Fibroblast of lung (primary cell): ENCODE results near the gene ZNF280A. TPM values are rescaled to one million over a fixed set of nuclear protein-coding genes. Genes with fewer than 3 reads are reported as not detected.

Source experiments
- DNase-seq, 2 donors: peaks; one replicate each; pipeline versions ENCODE4 v3.0.0 to v3.0.0-alpha.2; 2010; ENCODE audit warnings: low read depth in 2 of 2
- H2AFZ ChIP-seq: 2 replicates; pipeline ENCODE4 v1.5.1; 2012; ENCODE audit warnings: low read length, control low read depth, inconsistent platforms
- H3K27ac ChIP-seq: 2 replicates; pipeline ENCODE4 v1.5.1; 2011; ENCODE audit warnings: low read length, control low read depth; ENCODE audit not compliant: insufficient read depth
- H3K27me3 ChIP-seq: 2 replicates; pipeline ENCODE4 v1.5.1; 2011; ENCODE audit warnings: mild to moderate bottlenecking, low read length; ENCODE audit not compliant: control insufficient read depth, insufficient read depth
- H3K36me3 ChIP-seq: 2 replicates; pipeline ENCODE4 v1.5.1; 2011; ENCODE audit warnings: low read length; ENCODE audit not compliant: control insufficient read depth, insufficient read depth
- H3K4me1 ChIP-seq: 2 replicates; pipeline ENCODE4 v1.5.1; 2011; ENCODE audit warnings: low read length; ENCODE audit not compliant: control insufficient read depth, insufficient read depth; ENCODE audit errors: extremely low read depth
- H3K4me2 ChIP-seq: 2 replicates; pipeline ENCODE4 v1.5.1; 2011; ENCODE audit warnings: low read length, control low read depth; ENCODE audit not compliant: insufficient read depth; ENCODE audit errors: extremely low read depth
- H3K4me3 ChIP-seq, 4 experiments: fragments of 200-600 bp in 1 of 4; sonication (generic) in 1 of 4; replicated peaks in 1 of 4; 2 replicates each; pipeline ENCODE4 v1.5.1; 2011 to 2016; ENCODE audit warnings: low read length in 4 of 4, low read depth in 3 of 4, mild to moderate bottlenecking in 3 of 4, control low read depth in 2 of 4, inconsistent platforms in 1 of 4, mixed read lengths in 1 of 4; ENCODE audit not compliant: insufficient read depth in 1 of 4; ENCODE audit errors: control extremely low read depth in 1 of 4
- H3K79me2 ChIP-seq: 2 replicates; pipeline ENCODE4 v1.5.1; 2012; ENCODE audit warnings: mild to moderate bottlenecking, low read length, inconsistent platforms; ENCODE audit not compliant: control insufficient read depth, insufficient read depth
- H3K9ac ChIP-seq: 2 replicates; pipeline ENCODE4 v1.5.1; 2011; ENCODE audit warnings: mild to moderate bottlenecking, low read length, control low read depth; ENCODE audit not compliant: insufficient read depth
- H3K9me3 ChIP-seq: 2 replicates; pipeline ENCODE4 v1.5.1; 2012; ENCODE audit warnings: low read depth, low read length; ENCODE audit not compliant: control insufficient read depth, insufficient read depth
- H4K20me1 ChIP-seq: 2 replicates; pipeline ENCODE4 v1.5.1; 2011; ENCODE audit warnings: low read length; ENCODE audit not compliant: control insufficient read depth, insufficient read depth; ENCODE audit errors: extremely low read depth
- EZH2 ChIP-seq: IDR thresholded peaks from 2 replicates; pipeline ENCODE4 v1.5.1; 2012; ENCODE audit warnings: low read length, control low read depth, mild to moderate bottlenecking; ENCODE audit errors: missing control alignments
- polyA plus RNA-seq, 2 donors: library from polyadenylated mRNA; depleted of rRNA in 1 of 2; stranded (reverse) in 1 of 2; unstranded in 1 of 2; fragments of >200 nt; gene quantifications; 2 replicates each; pipeline ENCODE4 v1.2.1, GENCODE V29; 2011 to 2012; ENCODE audit warnings: missing spikeins in 1 of 2
- total RNA-seq: library from RNA; depleted of rRNA; stranded (reverse); fragments of >200 nt; gene quantifications from 2 replicates; pipeline ENCODE4 v1.2.1, GENCODE V29; 2014
- TF ChIP-seq, protein P1 (sequence below), 2 donors: IDR thresholded peaks in 1 of 2; conservative IDR thresholded peaks in 1 of 2; 1 replicate in 1 of 2; 2 replicates in 1 of 2; pipeline ENCODE4 v1.5.1; 2011 to 2012; ENCODE audit warnings: low read length in 2 of 2, control low read depth in 1 of 2, inconsistent platforms in 1 of 2, low read depth in 1 of 2, mild to moderate bottlenecking in 1 of 2

Gene ZNF280A
- total and polyA plus RNA-seq, 2 donors (not counting 1 experiment from before 2014, with no cell fraction given) = not detected

- no peaks in the 10 kb centered on the region for H3K36me3 ChIP-seq
- DNase-seq = no peak
- no peaks in the 10 kb centered on the region for H3K4me1 ChIP-seq
- no peak overlapping the region for H3K4me3 ChIP-seq
- H2AFZ ChIP-seq = no peak overlapping the region
- TF ChIP-seq EZH2 = no peak
- no peaks in the 10 kb centered on the region for H3K79me2 ChIP-seq
- no peaks in the 10 kb centered on the region for H3K9me3 ChIP-seq
- no peaks in the 10 kb centered on the region for H3K27me3 ChIP-seq
- H4K20me1 ChIP-seq = no peaks in the 10 kb centered on the region
- no peak overlapping the region for H3K9ac ChIP-seq
- no peak overlapping the region for H3K27ac ChIP-seq
- no peak overlapping the region for H3K4me2 ChIP-seq
Observed at GRCh38 chr22:22548317-22548716, 28.2 kb upstream of the ZNF280A start.

GRCh38 chr22:22547692-22548300 lies 27.7 kb upstream of the ZNF280A start:
- H3K9me3 ChIP-seq = no peaks in the 10 kb centered on the region
- no peaks in the 10 kb centered on the region for H3K36me3 ChIP-seq
- no peak overlapping the region for H2AFZ ChIP-seq
- H3K4me3 ChIP-seq = no peak overlapping the region
- no peak overlapping the region for H3K9ac ChIP-seq
- H4K20me1 ChIP-seq = no peaks in the 10 kb centered on the region
- H3K4me2 ChIP-seq = no peak overlapping the region
- H3K27ac ChIP-seq = no peak overlapping the region
- no peaks in the 10 kb centered on the region for H3K27me3 ChIP-seq
- H3K4me1 ChIP-seq = no peaks in the 10 kb centered on the region
- no peak for TF ChIP-seq EZH2
- H3K79me2 ChIP-seq = no peaks in the 10 kb centered on the region
- DNase-seq = no peak

DNA sequence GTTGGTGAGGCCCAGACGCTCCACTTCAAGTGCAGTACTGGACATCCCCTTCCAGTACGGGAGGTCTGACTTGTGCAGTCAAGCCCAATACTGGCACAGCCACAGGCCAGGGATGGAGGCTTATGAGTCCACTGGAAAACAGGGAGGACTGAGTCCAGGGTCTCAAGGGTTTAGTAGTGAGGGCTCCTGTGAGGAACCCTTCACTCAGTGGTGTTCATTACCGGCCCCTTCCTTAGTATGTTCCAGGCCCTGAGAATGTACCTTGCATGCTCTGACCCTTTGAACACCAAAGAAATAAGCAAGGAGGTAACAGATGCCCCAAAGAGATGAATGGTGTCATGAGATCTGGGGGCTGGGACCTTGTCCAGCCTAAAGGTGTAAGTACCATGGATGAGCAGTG lies 27.2 kb upstream of the ZNF280A start:
- no peaks in the 10 kb centered on the region for H3K36me3 ChIP-seq
- DNase-seq = no peak

DNA sequence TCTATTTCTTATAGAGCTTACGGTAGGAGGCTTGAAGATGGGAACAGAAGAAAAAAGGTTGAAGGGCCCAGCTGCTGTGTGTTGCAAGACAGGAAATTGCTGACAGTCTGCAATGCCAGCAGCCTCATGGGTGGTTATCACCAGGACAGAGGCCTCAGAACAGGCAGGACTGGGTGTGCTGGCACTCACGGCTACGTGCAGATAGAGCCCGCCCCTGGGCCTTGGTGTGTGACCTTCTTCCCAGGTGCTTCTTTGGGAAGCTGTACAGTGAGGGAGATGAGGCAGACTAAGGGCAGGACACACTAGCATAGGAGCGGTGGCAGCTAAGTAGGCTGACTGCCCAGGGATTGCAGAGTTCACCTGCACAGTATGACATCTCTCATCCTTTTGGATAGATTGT lies 26.4 kb upstream of the ZNF280A start:
- no peak for TF ChIP-seq EZH2
- TF ChIP-seq, protein P1, sequence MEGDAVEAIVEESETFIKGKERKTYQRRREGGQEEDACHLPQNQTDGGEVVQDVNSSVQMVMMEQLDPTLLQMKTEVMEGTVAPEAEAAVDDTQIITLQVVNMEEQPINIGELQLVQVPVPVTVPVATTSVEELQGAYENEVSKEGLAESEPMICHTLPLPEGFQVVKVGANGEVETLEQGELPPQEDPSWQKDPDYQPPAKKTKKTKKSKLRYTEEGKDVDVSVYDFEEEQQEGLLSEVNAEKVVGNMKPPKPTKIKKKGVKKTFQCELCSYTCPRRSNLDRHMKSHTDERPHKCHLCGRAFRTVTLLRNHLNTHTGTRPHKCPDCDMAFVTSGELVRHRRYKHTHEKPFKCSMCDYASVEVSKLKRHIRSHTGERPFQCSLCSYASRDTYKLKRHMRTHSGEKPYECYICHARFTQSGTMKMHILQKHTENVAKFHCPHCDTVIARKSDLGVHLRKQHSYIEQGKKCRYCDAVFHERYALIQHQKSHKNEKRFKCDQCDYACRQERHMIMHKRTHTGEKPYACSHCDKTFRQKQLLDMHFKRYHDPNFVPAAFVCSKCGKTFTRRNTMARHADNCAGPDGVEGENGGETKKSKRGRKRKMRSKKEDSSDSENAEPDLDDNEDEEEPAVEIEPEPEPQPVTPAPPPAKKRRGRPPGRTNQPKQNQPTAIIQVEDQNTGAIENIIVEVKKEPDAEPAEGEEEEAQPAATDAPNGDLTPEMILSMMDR (conservative IDR thresholded peaks at IDR 0.05 in 1 of 2, IDR thresholded peaks at IDR 0.05 in 1 of 2; ENCODE audit: low read depth in 1 of 2, low read length in 2 of 2) = no peak
- peak in 1 of 2 donors; percentile 7 for DNase-seq
- H3K4me1 ChIP-seq = no peaks in the 10 kb centered on the region
- no peaks in the 10 kb centered on the region for H3K79me2 ChIP-seq
- H3K4me2 ChIP-seq = no peak overlapping the region
- no peak overlapping the region for H3K4me3 ChIP-seq
- no peak overlapping the region for H2AFZ ChIP-seq
- H3K9ac ChIP-seq = no peak overlapping the region
- H4K20me1 ChIP-seq = no peaks in the 10 kb centered on the region
- no peaks in the 10 kb centered on the region for H3K27me3 ChIP-seq
- no peaks in the 10 kb centered on the region for H3K9me3 ChIP-seq
- no peaks in the 10 kb centered on the region for H3K36me3 ChIP-seq
- no peak overlapping the region for H3K27ac ChIP-seq

More for the DNA sequence above, 27.2 kb upstream of the ZNF280A start:
- no peak for TF ChIP-seq EZH2
- TF ChIP-seq, protein P1 (conservative IDR thresholded peaks at IDR 0.05 in 1 of 2, IDR thresholded peaks at IDR 0.05 in 1 of 2; ENCODE audit: low read depth in 1 of 2, low read length in 2 of 2) = no peak
- Histone ChIP-seq H3K27ac (no peak overlapping the region), H3K4me3 (no peak overlapping the region), H3K27me3 (no peaks in the 10 kb centered on the region), H4K20me1 (no peaks in the 10 kb centered on the region), H3K79me2 (no peaks in the 10 kb centered on the region), H2AFZ (no peak overlapping the region), H3K9ac (no peak overlapping the region), H3K4me2 (no peak overlapping the region), H3K4me1 (no peaks in the 10 kb centered on the region), H3K9me3 (no peaks in the 10 kb centered on the region)
